CD1c-positive myeloid dendritic cell (primary cell): ENCODE results near the gene TRAF3IP1.

Experiments
- DNase-seq: peaks from one replicate; pipeline ENCODE4 v3.0.0-alpha.2; 2016; ENCODE audit errors: extremely low spot score

The TRAF3IP1 gene

DNA sequence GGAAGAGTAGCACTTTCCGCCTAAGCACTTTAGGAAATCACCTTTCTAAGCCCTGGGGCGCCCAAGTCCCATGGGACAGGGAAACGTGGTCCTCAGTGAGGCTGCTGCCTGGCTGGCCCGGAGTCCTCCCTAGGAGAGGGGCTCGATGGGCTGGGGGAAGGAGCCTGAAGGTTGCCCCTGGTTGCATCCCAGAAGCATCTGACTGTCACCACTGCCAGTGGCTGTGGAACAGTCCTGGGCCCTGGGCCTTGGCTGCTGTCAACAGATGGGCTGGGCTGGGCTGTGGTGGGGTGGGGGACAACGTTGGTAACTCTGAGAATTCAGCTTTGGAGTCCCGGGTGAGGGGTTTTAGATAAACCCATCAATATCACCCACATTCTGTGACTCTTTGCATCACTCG is 128.9 kb downstream of the TRAF3IP1 start:
- DNase-seq, result no peak

DNA sequence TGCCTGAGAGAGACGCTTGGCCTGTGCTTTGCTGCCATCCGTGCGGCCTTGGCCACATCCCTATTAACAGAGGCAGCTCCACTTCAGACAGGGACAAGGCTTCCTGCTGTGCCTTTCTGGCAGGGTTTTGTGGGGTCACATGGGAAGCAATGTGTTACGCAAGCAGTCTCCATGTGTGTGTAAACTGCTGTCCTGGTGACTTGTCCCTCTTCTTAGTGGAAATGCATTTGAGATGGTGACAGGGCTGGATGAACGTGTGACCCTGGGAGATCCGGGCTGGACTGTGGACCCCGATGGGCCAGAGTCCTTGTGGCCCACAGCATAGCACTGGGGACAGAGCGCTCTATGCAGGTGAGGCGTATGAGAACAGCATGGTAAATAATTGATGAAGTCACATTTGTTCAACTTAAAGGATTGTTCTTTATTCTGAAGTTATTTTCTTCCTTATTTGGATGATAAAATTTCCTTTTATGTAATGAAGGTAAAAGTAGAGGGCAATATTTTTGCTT is 129.6 kb downstream of the TRAF3IP1 start:
- DNase-seq, result peak; percentile 54

DNA sequence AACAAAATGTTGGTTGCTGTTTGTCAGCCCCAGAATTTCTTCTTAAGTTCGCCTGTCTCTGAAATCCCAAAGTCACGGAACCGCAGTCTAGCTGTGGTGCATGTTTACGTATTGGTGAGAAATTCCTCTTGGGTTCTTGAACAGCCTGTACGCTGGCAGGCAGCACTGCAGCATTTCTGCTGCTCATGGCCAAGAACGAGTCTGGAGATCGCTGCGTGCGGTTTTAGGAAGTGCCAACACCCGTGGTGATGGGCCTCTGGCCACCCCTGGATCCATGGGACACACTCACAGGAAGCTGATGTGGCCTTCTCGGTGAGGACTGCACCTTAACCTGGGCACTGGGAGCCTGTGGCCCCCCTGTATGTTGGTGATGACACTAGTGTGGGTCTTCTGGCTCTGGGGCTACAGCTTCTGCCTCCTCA is 130.1 kb downstream of the TRAF3IP1 start:
- no peak for DNase-seq
